NCI-H1436 treated with DMSO at 0.1 percent for 48 hours (cell line): ENCODE data around the gene ARHGDIA.
"Not testable (repeated sequence)": the region's sequence is repeated elsewhere in the genome, so short reads cannot be mapped to it uniquely, and the experiment has no call there.

Experiments used
- DNase-seq: peaks from one replicate; lab custom pipeline; 2025; lab: John Stamatoyannopoulos, UW

ARHGDIA gene

GRCh38 chr17:81842725-81843504 lies 28.2 kb downstream of the ARHGDIA start:
- no peak for DNase-seq

- DNase-seq, result no peak
Observed at GRCh38 chr17:81842378-81842724, 28.8 kb downstream of the ARHGDIA start.

GRCh38 chr17:81841866-81842265 lies 29.3 kb downstream of the ARHGDIA start:
- no peak for DNase-seq

- DNase-seq, result no peak
Observed at GRCh38 chr17:81840826-81841778, 30.0 kb downstream of the ARHGDIA start.

GRCh38 chr17:81840059-81840458 lies 31.1 kb downstream of the ARHGDIA start:
- not testable (repeated sequence) for DNase-seq

GRCh38 chr17:81839301-81839700 lies 31.8 kb downstream of the ARHGDIA start:
- no peak for DNase-seq

GRCh38 chr17:81838753-81839255 lies 32.3 kb downstream of the ARHGDIA start:
- no peak for DNase-seq

- DNase-seq, result no peak
Observed at GRCh38 chr17:81837641-81838040, 33.5 kb downstream of the ARHGDIA start.

- DNase-seq, result no peak
Observed at GRCh38 chr17:81834831-81835267, 36.3 kb downstream of the ARHGDIA start, which contains the start of gene PPP1R27. TSS of gene PPP1R27 (minus strand) at chr17:81835050. CDS start at chr17:81834953, 97 bp downstream.

- DNase-seq, result no peak
Observed at GRCh38 chr17:81833921-81834830, 37.0 kb downstream of the ARHGDIA start.

- DNase-seq, result peak; percentile 52
Observed at GRCh38 chr17:81833160-81833920, 37.8 kb downstream of the ARHGDIA start, which contains the start of gene MCRIP1. TSS of gene MCRIP1 (minus strand) at chr17:81833291. CDS start at chr17:81824506, 8,785 bp downstream.

GRCh38 chr17:81832608-81833159 lies 38.5 kb downstream of the ARHGDIA start:
- DNase-seq, result no peak

- DNase-seq, result no peak
Observed at GRCh38 chr17:81831957-81832607, 39.1 kb downstream of the ARHGDIA start.

GRCh38 chr17:81831563-81831956 lies 39.6 kb downstream of the ARHGDIA start:
- DNase-seq, result no peak

GRCh38 chr17:81829858-81830257 lies 41.3 kb downstream of the ARHGDIA start:
- DNase-seq, result no peak

- no peak for DNase-seq
Observed at GRCh38 chr17:81828656-81829055, 42.5 kb downstream of the ARHGDIA start.

GRCh38 chr17:81825841-81826466 lies 45.2 kb downstream of the ARHGDIA start:
- no peak for DNase-seq

- no peak for DNase-seq
Observed at GRCh38 chr17:81824595-81824994, 46.5 kb downstream of the ARHGDIA start.

- no peak for DNase-seq
Observed at GRCh38 chr17:81823820-81824550, 47.2 kb downstream of the ARHGDIA start.
